ENCODE data around the gene ARID1A. TPM values are rescaled to one million over a fixed set of nuclear protein-coding genes. Genes with fewer than 3 reads are reported as not detected.

ARID1A gene
- total and polyA plus RNA-seq, 2 of the 4 experiments (the other 2 are of a cell fraction) = 14.0 to 40.7 TPM

- no peak for TF ChIP-seq RAD21 (IDR thresholded peaks at IDR 0.05; ENCODE audit: low read length)
Observed at GRCh38 chr1:26693599-26694572, 1.9 kb upstream of the ARID1A start (continued).

GRCh38 chr1:26694638-26695355 lies 1.0 kb upstream of the ARID1A start:
- in situ Hi-C loops (cut with MboI; ENCODE audit: low sequenced_read_pairs) (loop anchor here (5.0 kb wide), 1 partner anchor 93 kb away; the partner anchor contains the start of gene PIGV), intact Hi-C loops (cut with micrococcal nuclease) (loop anchor here (5.0 to 10.0 kb wide), 2 partner anchors 92 to 170 kb away; partner anchors contain the start of gene SFN), dilution Hi-C loops (cut with HindIII; ENCODE audit: low sequenced_read_pairs, unreplicated experiment) (no loop called here)
- peak overlapping the region; percentile 35 to 93 for H4K8ac ChIP-seq (ENCODE audit: low read depth in 2 of 2, low read length in 2 of 2)
- H3K27me3 ChIP-seq (ENCODE audit: control insufficient read depth, insufficient read depth, low read length) = no peaks in the 10 kb centered on the region
- peak overlapping the region; percentile 86 for H2BK120ac ChIP-seq (ENCODE audit: low read depth, low read length)
- H2AK9ac ChIP-seq (replicated peaks; ENCODE audit: low read depth, low read length, poor library complexity) = peak overlapping the region; percentile 96
- ATAC-seq (ENCODE audit: low read depth) = no peak
- no peaks in the 10 kb centered on the region for H3K9me3 ChIP-seq (ENCODE audit: control insufficient read depth, insufficient read depth, low read length)
- H4K5ac ChIP-seq (ENCODE audit: low read depth, low read length) = peak overlapping the region; percentile 90
- BruUV-seq (replicated peaks) = no TSS peak
- H2AFZ ChIP-seq (replicated peaks; ENCODE audit: low read length, poor library complexity) = peak overlapping the region; percentile 94
- DNase-seq = no peak
- H3K14ac ChIP-seq (replicated peaks; ENCODE audit: low read depth, low read length) = peak overlapping the region; percentile 98
- CTCF ChIA-PET = interaction anchor here (0.6 kb wide), 1 partner anchor 552 kb away, joined by 3 read pairs; no protein-coding TSS in a partner anchor
- H3K4me1 ChIP-seq (ENCODE audit: control insufficient read depth, insufficient read depth, low read length) = peaks cover 13% of the 10 kb centered on the region
- H4K91ac ChIP-seq (ENCODE audit: insufficient read depth, low read depth, low read length) = peak overlapping the region; percentile 81
- peak overlapping the region; percentile 48; the same call in 1 of the 2 replicates for H2BK20ac ChIP-seq (ENCODE audit: low read depth, low read length)
- POLR2A ChIA-PET (ENCODE audit: unreplicated experiment) = no interaction called here
- H2AK5ac ChIP-seq (ENCODE audit: low read depth, low read length) = peak overlapping the region; percentile 80
- peak overlapping the region; percentile 86 for H2BK5ac ChIP-seq (ENCODE audit: low read depth, low read length, poor library complexity, severe bottlenecking)
- H3K27ac ChIP-seq (ENCODE audit: insufficient read depth, low read length) = peak overlapping the region; percentile 95
- H3K4ac ChIP-seq (ENCODE audit: low read depth, low read length) = peak overlapping the region; percentile 87
- peaks cover 7 to 24% of the 10 kb centered on the region in 2 experiments; a peak in 3 of 4 replicates for H3K79me1 ChIP-seq (ENCODE audit: low read depth in 1 of 2, low read length in 2 of 2)
- H2BK15ac ChIP-seq (ENCODE audit: low read depth, low read length) = peak overlapping the region; percentile 26; the same call in 1 of the 3 replicates
- peak overlapping the region; percentile 74 for H3K9ac ChIP-seq (ENCODE audit: low read depth, low read length)
- WGBS, 2 experiments (ENCODE audit: extremely low coverage in 2 of 2, insufficient read length in 1 of 2) = 9% methylated on average over 12 of the region's 14 CpGs; no CpG with 5 or more reads in 1 of the 2 experiments
- H4K20me1 ChIP-seq (ENCODE audit: insufficient read depth, low read length) = peaks cover 23% of the 10 kb centered on the region
- peak overlapping the region; percentile 94 for H3K4me2 ChIP-seq (ENCODE audit: low read depth, low read length)
- 0 out of 2 replicates have a peak, but pooled peaks cover 4% of the 10 kb centered on the region for H3K9me1 ChIP-seq (ENCODE audit: insufficient read depth, low read length)
- H3K4me3 ChIP-seq (ENCODE audit: insufficient read depth, low read depth, low read length) = peak overlapping the region; percentile 89
- TF ChIP-seq MAZ (IDR thresholded peaks at IDR 0.05; ENCODE audit: borderline replicate concordance, low read depth, low read length) (no peak), NFE2L2 (IDR thresholded peaks at IDR 0.05; ENCODE audit: low read depth, low read length) (no peak), ELK1 (IDR thresholded peaks at IDR 0.05; ENCODE audit: borderline replicate concordance, low read depth, low read length) (no peak), MXI1 (IDR thresholded peaks at IDR 0.05; ENCODE audit: borderline replicate concordance, low read depth, low read length) (no peak), CTCF (conservative IDR thresholded peaks at IDR 0.05; ENCODE audit: low read depth, low read length) (no peak), FOS (IDR thresholded peaks at IDR 0.05; ENCODE audit: low read depth, low read length) (no peak), MAFK (IDR thresholded peaks at IDR 0.05; ENCODE audit: low read depth, low read length) (no peak)
- H3K56ac ChIP-seq (ENCODE audit: extremely low read depth, insufficient read depth, low read length) = peak overlapping the region; percentile 81
- H3K23ac ChIP-seq (ENCODE audit: low read depth, low read length) = peak overlapping the region; percentile 98
- H3K36me3 ChIP-seq (ENCODE audit: control insufficient read depth, insufficient read depth, low read length) = no peaks in the 10 kb centered on the region
- peak overlapping the region; percentile 68 for H3K18ac ChIP-seq (ENCODE audit: low read depth, low read length)
